Upper lobe of left lung (tissue), 6 donors: ENCODE results near the gene STIM1. TPM values are rescaled to one million over a fixed set of nuclear protein-coding genes. Genes with fewer than 3 reads are reported as not detected.
A peak's percentile ranks its signal among the peaks of the same experiment; 100 is the strongest.
"Not testable (repeated sequence)": the region's sequence is repeated elsewhere in the genome, so short reads cannot be mapped to it uniquely, and the experiment has no call there.

Experiments
- ATAC-seq, 2 donors: fragments of 200-7000 bp; cut with Tn5 transposase; one replicate each; pipeline ENCODE4 v1.9.1; 2022; ENCODE audit warnings: mild to moderate bottlenecking in 2 of 2, moderate library complexity in 2 of 2; ENCODE audit not compliant: low FRiP score in 2 of 2
- DNase-seq, 2 donors: peaks; one replicate each; pipeline ENCODE4 v3.0.0-alpha.2; 2019 to 2020
- H3K27ac ChIP-seq, 4 donors: fragments of 200-600 bp; sonication (generic); one replicate each; pipeline ENCODE4 v1.5.1; 2016 to 2019
- H3K27me3 ChIP-seq, 4 donors: fragments of 200-600 bp; sonication (generic); one replicate each; pipeline ENCODE4 v1.5.1; 2017 to 2019
- H3K36me3 ChIP-seq, 4 donors: fragments of 200-600 bp; sonication (generic); one replicate each; pipeline ENCODE4 v1.5.1; 2016 to 2019
- H3K4me1 ChIP-seq, 4 donors: fragments of 200-600 bp; sonication (generic); one replicate each; pipeline ENCODE4 v1.5.1; 2018 to 2019
- H3K4me3 ChIP-seq, 4 donors: fragments of 200-600 bp; sonication (generic); one replicate each; pipeline ENCODE4 v1.5.1; 2017 to 2019; ENCODE audit warnings: mild to moderate bottlenecking in 2 of 4, moderate library complexity in 1 of 4
- H3K9me3 ChIP-seq, 4 donors: fragments of 200-600 bp; sonication (generic); one replicate each; pipeline ENCODE4 v1.5.1; 2018 to 2019
- EP300 ChIP-seq, 4 donors: sonication (generic); formaldehyde crosslinking; IDR thresholded peaks; one replicate each; pipeline ENCODE4 v1.5.1; 2017; ENCODE audit warnings: antibody characterized with exemption in 4 of 4, control low read depth in 2 of 4
- POLR2A ChIP-seq, 4 donors: fragments of 450-650 bp; IDR thresholded peaks; one replicate each; pipeline ENCODE4 v1.5.1; 2016 to 2017; ENCODE audit warnings: antibody characterized with exemption in 4 of 4, mild to moderate bottlenecking in 2 of 4
- POLR2AphosphoS5 ChIP-seq, 2 donors: sonication (generic); formaldehyde crosslinking; IDR thresholded peaks; one replicate each; pipeline ENCODE4 v1.5.1; 2017; ENCODE audit warnings: antibody characterized with exemption in 2 of 2
- WGBS, 2 donors: methylation state at CpG; one replicate each; pipeline ENCODE4 v1.1.5; 2017 to 2018; 5-methylcytosine and 5-hydroxymethylcytosine counted together
- total RNA-seq, 6 donors: library from RNA; depleted of rRNA in 4 of 6; stranded (reverse); fragments of >200 nt in 4 of 6; gene quantifications; one replicate each; pipeline versions ENCODE4 v1.1.0 to v1.2.1, GENCODE V29; 2016 to 2021
- TF ChIP-seq, protein P1 (sequence below), 6 experiments: fragments of 450-650 bp in 4 of 6; fragments of 200-600 bp in 2 of 6; sonication (generic) in 2 of 6; IDR thresholded peaks; one replicate each; pipeline ENCODE4 v1.5.1; 2016 to 2019; ENCODE audit warnings: antibody characterized with exemption in 6 of 6
- donor health status: DM: no; HTN: no; CAD: no; lungs with moderate emphysema.
- donor health status: DM: no; HTN: yes; CAD: no; lungs with severe emphysema.

STIM1 gene
- total RNA-seq, 6 donors from 2014 or later: 39.7 to 81.8 (median 56.5) TPM

DNA sequence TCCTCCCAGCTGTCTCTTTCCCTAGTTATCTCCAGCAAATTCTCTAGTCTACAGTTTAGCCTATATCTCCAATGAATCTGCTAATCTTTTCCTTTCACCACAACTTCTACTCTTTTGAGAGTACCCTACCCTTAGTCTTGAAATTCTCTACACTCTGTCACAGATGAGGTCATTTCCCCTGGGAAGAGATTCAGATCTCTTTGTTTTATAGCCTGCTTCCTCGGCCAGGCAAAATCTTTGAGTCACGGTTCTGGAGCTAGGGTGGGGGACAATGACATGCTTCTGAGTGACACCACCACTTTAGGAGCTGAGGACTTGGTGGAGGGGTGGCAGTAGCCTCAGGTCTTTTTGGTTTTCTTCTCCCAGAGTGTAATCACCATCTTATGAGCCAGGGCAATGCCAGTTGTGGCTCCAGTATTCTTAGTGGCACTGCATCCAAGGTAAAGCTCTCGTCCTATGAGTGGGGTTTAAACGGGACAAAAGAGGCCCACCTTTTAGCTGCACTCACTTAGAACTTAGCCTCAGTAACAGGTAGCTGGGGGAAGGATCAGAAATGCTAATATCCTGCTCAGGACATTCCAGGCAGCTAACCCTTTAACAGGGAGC, 140.6 kb downstream of the STIM1 start:
- TF ChIP-seq EP300 (IDR thresholded peaks at IDR 0.05) (no peak), POLR2A (IDR thresholded peaks at IDR 0.05) (no peak), POLR2AphosphoS5 (IDR thresholded peaks at IDR 0.05) (no peak)
- TF ChIP-seq, protein P1, sequence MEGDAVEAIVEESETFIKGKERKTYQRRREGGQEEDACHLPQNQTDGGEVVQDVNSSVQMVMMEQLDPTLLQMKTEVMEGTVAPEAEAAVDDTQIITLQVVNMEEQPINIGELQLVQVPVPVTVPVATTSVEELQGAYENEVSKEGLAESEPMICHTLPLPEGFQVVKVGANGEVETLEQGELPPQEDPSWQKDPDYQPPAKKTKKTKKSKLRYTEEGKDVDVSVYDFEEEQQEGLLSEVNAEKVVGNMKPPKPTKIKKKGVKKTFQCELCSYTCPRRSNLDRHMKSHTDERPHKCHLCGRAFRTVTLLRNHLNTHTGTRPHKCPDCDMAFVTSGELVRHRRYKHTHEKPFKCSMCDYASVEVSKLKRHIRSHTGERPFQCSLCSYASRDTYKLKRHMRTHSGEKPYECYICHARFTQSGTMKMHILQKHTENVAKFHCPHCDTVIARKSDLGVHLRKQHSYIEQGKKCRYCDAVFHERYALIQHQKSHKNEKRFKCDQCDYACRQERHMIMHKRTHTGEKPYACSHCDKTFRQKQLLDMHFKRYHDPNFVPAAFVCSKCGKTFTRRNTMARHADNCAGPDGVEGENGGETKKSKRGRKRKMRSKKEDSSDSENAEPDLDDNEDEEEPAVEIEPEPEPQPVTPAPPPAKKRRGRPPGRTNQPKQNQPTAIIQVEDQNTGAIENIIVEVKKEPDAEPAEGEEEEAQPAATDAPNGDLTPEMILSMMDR (IDR thresholded peaks at IDR 0.05): no peak
- H3K27me3 ChIP-seq: no peaks in the 10 kb centered on the region
- peaks cover 0 to 13% (median 4%) of the 10 kb centered on the region in 4 donors for H3K4me1 ChIP-seq
- DNase-seq (no peak), ATAC-seq (no peak)
- H3K27ac ChIP-seq: no peak overlapping the region
- 41 to 58% methylated on average over 2 to 4 of the region's 4 CpGs for WGBS, 2 donors
- peaks cover 0 to 5% (median 0%) of the 10 kb centered on the region in 4 donors for H3K9me3 ChIP-seq
- H3K36me3 ChIP-seq: no peaks in the 10 kb centered on the region
- H3K4me3 ChIP-seq: no peak overlapping the region

DNA sequence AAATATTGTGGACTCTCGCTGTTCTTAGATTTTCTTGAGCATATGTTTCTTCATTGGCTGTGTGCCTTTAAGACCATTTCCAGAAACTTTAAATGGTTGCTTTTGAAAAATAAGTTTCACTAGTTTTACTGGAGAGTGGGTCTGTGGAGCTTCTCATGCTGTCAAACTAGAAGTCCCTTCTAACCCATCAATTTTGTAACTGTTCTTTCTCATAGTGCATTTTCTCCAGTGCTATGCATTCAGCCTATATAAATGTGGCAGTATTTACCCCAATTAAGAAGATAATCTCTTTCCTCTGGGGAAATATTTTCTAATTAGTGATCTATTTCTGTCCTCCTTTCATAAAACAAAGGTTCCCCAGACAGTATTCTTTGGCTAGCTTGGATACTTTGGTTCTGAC, 141.2 kb downstream of the STIM1 start:
- Histone ChIP-seq H3K36me3 (no peaks in the 10 kb centered on the region), H3K4me3 (no peak overlapping the region), H3K9me3 (peaks cover 0 to 5% (median 0%) of the 10 kb centered on the region in 4 donors), H3K4me1 (peaks cover 0 to 13% (median 4%) of the 10 kb centered on the region in 4 donors), H3K27me3 (no peaks in the 10 kb centered on the region), H3K27ac (no peak overlapping the region)
- ATAC-seq: no peak
- no peak for DNase-seq
- 100% methylated on average over 1 of the region's 1 CpG for WGBS, 2 donors
- TF ChIP-seq EP300 (IDR thresholded peaks at IDR 0.05): no peak
- TF ChIP-seq POLR2A (IDR thresholded peaks at IDR 0.05): no peak
- TF ChIP-seq, protein P1 (IDR thresholded peaks at IDR 0.05): no peak
- no peak for TF ChIP-seq POLR2AphosphoS5 (IDR thresholded peaks at IDR 0.05)

DNA sequence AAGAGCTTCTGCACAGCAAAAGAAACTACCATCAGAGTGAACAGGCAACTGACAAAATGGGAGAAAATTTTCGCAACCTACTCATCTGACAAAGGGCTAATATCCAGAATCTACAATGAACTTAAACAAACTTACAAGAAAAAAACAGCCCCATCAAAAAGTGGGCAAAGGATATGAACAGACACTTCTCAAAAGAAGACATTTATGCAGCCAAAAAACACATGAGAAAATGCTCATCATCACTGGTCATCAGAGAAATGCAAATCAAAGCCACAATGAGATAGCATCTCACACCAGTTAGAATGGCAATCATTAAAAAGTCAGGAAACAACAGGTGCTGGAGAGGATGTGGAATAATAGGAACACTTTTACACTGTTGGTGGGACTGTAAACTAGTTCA, 149.3 kb downstream of the STIM1 start:
- not testable (repeated sequence) for DNase-seq, H3K4me3 ChIP-seq, H3K36me3 ChIP-seq, H3K9me3 ChIP-seq, ATAC-seq, H3K4me1 ChIP-seq, H3K27me3 ChIP-seq, H3K27ac ChIP-seq
- WGBS, 2 donors: 100% methylated on average over 1 of the region's 1 CpG

DNA sequence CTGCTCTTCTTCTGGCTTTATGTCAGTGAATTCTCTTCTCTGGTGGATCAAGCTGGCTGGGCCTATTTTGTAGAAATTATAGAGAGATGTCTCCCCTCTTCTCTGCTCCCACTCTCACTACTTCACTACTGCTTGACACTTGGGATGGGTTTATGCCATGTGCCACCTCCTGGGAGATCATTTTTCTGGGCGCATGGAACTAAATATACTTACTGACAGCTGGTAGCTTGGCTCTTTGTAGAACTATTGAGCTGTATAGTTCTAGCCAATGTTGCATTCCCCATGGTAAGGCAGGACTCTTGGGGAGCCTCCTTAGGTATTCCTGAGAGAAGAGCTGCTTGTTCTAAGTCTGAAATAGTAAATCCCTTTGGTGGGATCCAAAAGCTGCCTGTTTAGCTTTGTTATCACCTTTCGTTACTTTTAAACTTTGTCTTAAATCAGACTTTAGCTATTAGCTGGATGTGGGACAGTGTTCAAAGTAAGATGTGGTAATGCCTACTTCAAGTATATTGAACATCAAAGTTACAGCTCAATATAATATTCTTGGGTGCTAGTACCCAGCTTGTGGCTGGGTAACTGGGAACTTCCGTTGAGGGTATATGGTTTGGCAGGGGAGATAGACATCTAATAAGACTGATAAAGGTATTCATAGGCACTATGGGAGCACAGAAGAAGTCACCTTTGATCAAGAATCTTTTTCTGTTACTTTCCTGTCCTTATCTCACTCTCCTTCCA, 151.6 kb downstream of the STIM1 start:
- H3K36me3 ChIP-seq: no peaks in the 10 kb centered on the region
- ATAC-seq: no peak

DNA sequence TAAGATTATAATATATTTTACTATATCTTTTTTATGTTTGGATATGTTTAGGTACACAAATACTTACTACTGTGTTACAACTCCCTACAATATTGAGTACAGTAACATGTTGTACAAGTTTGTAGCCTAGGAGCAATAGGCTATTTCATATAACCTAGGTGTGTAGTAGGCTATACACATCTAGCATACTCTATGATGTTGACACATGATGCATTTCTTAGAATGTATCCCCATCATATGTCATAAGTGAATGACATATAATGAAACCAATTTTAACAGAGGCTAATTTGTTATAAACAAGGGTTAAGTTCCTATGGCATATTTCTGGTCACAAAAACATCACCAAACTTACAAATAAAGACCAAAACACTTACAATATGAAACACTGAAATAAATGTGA, 152.7 kb downstream of the STIM1 start:
- ATAC-seq: no peak

More for the DNA sequence above, 151.6 kb downstream of the STIM1 start:
- no peak overlapping the region for H3K27ac ChIP-seq
- H3K27me3 ChIP-seq: no peaks in the 10 kb centered on the region
- no peaks in the 10 kb centered on the region for H3K9me3 ChIP-seq
- TF ChIP-seq POLR2AphosphoS5 (IDR thresholded peaks at IDR 0.05) (no peak), EP300 (IDR thresholded peaks at IDR 0.05) (no peak), POLR2A (IDR thresholded peaks at IDR 0.05) (no peak)
- TF ChIP-seq, protein P1 (IDR thresholded peaks at IDR 0.05): no peak
- DNase-seq: no peak
- no peak overlapping the region for H3K4me3 ChIP-seq
- no peaks in the 10 kb centered on the region for H3K4me1 ChIP-seq
- WGBS, 2 donors: 93 to 95% methylated on average over 3 of the region's 3 CpGs

DNA sequence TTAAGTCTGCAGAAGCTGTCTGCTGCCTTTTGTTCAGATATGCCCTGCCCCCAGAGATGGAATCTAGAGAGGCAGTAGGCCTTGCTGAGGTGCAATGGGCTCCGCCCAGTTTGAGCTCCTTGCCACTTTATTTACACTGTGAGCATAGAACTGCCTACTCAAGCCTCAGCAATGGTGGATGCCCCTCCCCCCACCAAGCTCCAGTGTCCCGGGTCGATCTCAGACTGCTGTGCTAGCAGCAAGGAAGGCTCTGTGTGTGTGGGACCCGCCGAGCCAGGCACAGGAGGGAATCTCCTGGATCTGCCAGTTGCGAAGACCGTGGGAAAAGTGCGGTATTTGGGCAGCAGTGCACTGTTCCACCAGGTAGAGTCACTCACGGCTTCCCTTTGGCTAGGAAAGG, 161.1 kb downstream of the STIM1 start:
- WGBS, 2 donors: 75% methylated on average over 4 of the region's 9 CpGs; no CpG with 5 or more reads in 1 of the 2 donors
- not testable (repeated sequence) for H3K27me3 ChIP-seq, H3K36me3 ChIP-seq, H3K27ac ChIP-seq, ATAC-seq, H3K4me1 ChIP-seq, H3K4me3 ChIP-seq, H3K9me3 ChIP-seq
- DNase-seq: peak in 1 of 2 donors; percentile 51

More for the DNA sequence above, 152.7 kb downstream of the STIM1 start:
- no peak for DNase-seq
- H3K27ac ChIP-seq: no peak overlapping the region
- H3K27me3 ChIP-seq: no peaks in the 10 kb centered on the region
- H3K36me3 ChIP-seq: no peaks in the 10 kb centered on the region
- no peaks in the 10 kb centered on the region for H3K9me3 ChIP-seq
- H3K4me3 ChIP-seq: no peak overlapping the region
- no peaks in the 10 kb centered on the region for H3K4me1 ChIP-seq
- TF ChIP-seq, protein P1 (IDR thresholded peaks at IDR 0.05): no peak
- no peak for TF ChIP-seq POLR2A (IDR thresholded peaks at IDR 0.05)
- no peak for TF ChIP-seq POLR2AphosphoS5 (IDR thresholded peaks at IDR 0.05)
- TF ChIP-seq EP300 (IDR thresholded peaks at IDR 0.05): no peak
